HG02852 (cell line): ENCODE results near the gene TMEM123.
A peak's percentile ranks its signal among the peaks of the same experiment; 100 is the strongest.
"Not testable (repeated sequence)": the region's sequence is repeated elsewhere in the genome, so short reads cannot be mapped to it uniquely, and the experiment has no call there.

Experiments used
- ATAC-seq: cut with Tn5 transposase; IDR thresholded peaks from one replicate; pipeline ENCODE4 v1.9.1; 2021; ENCODE audit warnings: mild to moderate bottlenecking, moderate library complexity; ENCODE audit not compliant: unreplicated experiment

Gene TMEM123

GRCh38 chr11:102451041-102451680, 1.4 kb downstream of the TMEM123 start:
- ATAC-seq, result no peak

GRCh38 chr11:102449651-102450570, 2.7 kb downstream of the TMEM123 start:
- no peak for ATAC-seq

DNA sequence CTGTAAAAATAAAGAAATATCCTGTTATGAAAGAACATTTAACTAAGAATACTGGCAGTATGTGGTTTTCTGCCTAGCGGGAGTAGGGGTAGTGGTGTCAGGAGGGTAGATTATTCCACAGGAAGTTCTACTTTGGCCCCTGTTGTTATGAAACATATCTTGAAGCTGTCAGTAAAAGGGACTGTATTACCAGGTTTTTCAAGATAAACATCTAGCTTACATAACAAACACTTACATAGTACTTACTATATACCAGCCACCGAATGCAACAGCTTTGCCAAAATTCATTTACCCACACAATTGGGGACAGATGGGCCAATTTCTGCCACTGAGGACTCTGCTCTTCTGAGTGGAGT, 3.7 kb downstream of the TMEM123 start:
- no peak for ATAC-seq

GRCh38 chr11:102447941-102448868, 4.4 kb downstream of the TMEM123 start:
- ATAC-seq, result no peak

- peak; percentile 29 for ATAC-seq
Measured at GRCh38 chr11:102447193-102447592, 5.4 kb downstream of the TMEM123 start.

DNA sequence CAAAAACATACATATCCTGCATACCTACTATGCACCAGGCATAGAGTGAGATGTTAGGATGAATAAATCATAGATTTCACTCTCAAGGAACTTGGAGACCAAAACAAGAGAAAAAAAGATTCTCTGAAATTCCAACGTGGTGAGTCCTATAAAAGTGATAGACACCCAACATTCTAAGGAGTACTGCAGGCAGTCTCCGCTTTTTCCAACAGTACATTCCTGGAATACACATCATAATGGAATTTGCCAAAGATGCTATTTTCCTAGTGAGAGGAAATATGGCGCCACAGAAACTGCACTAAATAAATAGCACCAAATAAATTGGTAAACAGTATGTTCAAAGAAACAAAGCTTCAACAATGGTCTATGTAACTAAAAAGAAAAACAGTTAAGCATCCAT, 6.0 kb downstream of the TMEM123 start:
- no peak for ATAC-seq

DNA sequence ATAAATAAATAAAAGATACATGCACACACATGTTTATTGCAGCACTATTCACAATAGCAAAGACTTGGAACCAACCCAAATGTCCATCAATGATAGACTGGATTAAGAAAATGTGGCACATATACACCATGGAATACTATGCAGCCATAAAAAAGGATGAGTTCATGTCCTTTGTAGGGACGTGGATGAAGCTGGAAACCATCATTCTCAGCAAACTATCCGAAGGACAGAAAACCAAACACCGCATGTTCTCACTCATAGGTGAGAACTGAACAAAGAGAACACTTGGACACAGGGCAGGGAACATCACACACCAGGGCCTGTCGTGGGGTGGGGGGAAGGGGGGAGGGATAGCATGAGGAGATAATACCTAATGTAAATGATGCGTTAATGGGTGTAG, 7.9 kb downstream of the TMEM123 start:
- not testable (repeated sequence) for ATAC-seq

DNA sequence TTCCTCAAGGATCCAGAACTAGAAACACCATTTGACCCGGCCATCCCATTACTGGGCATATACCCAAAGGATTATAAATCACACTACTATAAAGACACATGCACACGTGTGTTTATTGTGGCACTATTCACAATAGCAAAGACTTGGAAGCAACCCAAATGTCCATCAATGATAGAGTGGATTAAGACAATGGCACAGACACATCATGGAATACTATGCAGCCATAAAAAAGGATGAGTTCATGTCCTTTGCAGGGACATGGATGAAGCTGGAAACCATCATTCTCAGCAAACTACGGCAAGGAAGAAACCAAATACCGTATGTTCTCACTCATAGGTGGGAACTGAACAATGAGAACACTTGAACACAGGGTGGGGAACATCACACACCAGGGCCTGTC, 8.4 kb downstream of the TMEM123 start:
- ATAC-seq, result not testable (repeated sequence)

DNA sequence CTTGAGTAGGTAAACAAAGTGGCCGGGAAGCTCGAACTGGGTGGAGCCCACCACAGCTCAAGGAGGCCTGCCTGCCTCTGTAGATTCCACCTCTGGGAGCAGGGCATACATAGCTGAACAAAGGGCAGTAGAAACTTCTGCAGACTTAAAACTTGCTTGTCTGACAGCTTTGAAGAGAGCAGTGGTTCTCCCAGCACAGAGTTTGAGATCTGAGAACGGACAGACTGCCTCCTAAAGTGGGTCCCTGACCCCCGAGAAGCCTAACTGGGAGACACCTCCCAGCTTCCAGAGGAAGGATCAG, 13.6 kb downstream of the TMEM123 start:
- not testable (repeated sequence) for ATAC-seq

DNA sequence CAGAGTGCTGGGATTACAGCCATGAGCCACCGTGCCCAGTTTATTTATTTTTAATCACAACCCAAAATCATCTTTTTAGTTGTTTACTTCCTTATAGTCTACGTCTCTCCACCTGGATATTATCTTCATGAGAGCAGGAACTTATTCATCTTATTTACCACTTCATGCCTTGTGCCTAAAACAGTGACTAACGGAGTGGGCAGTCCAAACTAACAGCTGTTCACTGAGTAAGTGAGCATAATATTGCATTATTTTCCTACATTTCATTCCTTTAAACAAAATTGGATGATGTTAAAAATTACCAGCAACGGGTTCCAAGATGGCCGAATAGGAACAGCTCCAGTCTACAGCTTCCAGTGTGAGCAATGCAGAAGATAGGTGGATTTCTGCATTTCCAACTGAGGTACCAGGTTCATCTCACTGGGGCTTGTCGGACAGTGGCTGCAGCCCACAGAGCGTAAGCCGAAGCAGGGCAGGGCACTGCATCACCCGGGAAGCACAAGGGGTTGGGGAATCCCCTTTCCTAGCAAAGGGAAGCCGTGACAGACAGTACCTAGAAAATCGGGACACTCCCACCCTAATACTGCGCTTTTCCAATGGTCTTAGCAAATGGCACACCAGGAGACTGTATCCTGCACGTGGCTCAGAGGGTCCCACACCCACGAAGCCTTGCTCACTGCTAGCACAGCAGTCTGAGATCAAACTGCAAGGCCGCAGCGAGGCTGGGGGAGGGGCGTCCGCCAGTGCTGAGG, 14.1 kb downstream of the TMEM123 start:
- ATAC-seq, result no peak

DNA sequence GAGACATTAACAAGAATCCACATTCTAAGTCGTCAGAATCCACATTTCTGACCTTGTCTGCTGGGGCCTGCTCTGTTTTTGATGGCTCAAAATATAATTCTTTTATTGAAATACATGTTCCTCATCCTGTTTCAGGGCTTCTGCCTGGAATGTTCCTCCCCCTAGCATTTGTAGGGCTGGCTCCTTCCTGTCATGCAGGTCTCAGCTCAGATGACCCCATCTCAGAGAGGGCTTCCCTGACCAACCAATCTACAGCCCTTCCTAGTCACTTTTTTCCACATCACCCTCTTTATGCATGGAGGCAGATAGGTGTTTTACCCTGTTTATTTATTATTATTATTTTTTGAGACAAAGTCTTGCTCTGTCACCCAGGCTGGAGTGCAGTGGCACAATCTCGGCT, 14.8 kb downstream of the TMEM123 start:
- ATAC-seq, result no peak

DNA sequence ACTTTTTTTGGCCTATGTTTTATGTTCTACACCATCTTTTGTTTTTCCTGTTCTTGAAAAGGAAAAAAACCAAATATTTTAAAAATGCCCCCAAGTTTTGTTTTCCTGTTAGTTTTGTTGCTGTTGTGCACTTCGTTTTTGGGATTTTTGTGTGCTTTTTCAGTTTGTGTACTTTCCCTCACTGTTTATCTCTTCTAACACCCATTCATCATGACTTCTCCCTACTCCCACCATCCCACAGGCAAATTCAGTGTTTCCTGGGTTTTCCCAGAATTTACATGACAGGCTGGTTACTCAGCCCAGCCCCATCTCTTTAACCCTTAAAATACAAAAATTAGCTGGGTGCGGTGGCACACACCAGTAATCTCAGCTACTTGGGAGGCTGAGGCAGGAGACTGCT, 15.6 kb downstream of the TMEM123 start:
- no peak for ATAC-seq

DNA sequence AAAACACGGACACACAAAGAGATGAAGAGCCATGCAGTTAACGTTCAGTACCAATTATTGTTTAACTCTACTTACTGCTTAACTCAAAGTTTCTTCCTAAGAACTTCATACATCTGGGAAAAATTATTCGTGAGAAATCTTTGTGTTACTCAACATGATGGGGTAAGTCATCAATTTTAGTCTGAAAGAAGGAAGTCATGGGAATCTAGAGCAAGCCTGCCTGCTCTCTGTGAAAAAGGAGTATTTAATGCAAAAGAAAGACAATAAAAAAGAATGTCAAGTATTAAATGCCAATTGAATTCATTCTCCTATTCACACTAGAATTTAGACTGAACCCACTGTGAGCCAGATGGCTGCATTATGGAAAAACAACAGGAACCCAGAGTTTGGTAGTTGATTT, 16.0 kb downstream of the TMEM123 start:
- no peak for ATAC-seq

- no peak for ATAC-seq
Measured at GRCh38 chr11:102435688-102436087, 16.9 kb downstream of the TMEM123 start.

GRCh38 chr11:102433571-102433970, 19.0 kb downstream of the TMEM123 start:
- ATAC-seq, result not testable (repeated sequence)

- ATAC-seq, result not testable (repeated sequence)
Measured at GRCh38 chr11:102432560-102432959, 20.0 kb downstream of the TMEM123 start.

- no peak for ATAC-seq
Measured at GRCh38 chr11:102431404-102431803, 21.2 kb downstream of the TMEM123 start.

GRCh38 chr11:102430158-102430836, 22.3 kb downstream of the TMEM123 start:
- peak; percentile 88 for ATAC-seq

GRCh38 chr11:102429691-102430090, 22.9 kb downstream of the TMEM123 start:
- ATAC-seq, result no peak

DNA sequence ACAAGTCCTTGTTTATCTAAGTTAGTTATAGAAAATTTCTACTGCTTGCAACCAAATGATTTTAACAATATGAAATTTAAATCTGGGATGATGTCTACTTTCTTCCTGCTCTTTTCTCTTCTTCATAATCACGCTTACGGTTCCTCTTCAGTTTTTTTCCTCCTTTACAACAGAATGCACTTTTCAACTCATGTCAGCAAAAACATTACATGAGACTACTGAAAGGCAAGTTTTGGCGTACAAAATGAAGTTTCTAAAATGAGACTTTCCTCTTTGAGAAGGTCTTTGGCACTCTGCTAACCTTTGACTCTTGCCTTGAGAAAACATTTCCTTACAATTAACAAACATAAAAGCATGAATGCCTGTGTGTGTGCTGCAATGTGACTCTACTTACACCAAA, 23.3 kb downstream of the TMEM123 start:
- ATAC-seq, result no peak
